CD4-positive, alpha-beta T cell treated with Interleukin-12 subunit alpha and Interleukin-12 subunit beta, for 1 hour (primary cell): ENCODE results near the gene TAF11L5.
"Not testable (repeated sequence)": the region's sequence is repeated elsewhere in the genome, so short reads cannot be mapped to it uniquely, and the experiment has no call there.

Source experiments
- DNase-seq: peaks from one replicate; pipeline ENCODE4 v3.0.0-alpha.2; 2020

The TAF11L5 gene

GRCh38 chr5:17524935-17525334, at the start of gene TAF11L5:
Gene TAF11L5, plus strand, starts transcription at chr5:17525235.
- DNase-seq = not testable (repeated sequence)

- DNase-seq = no peak
These were observed 48.0 kb upstream of the TAF11L5 start for GRCh38 chr5:17477043-17477442.

- no peak for DNase-seq
These were observed 47.3 kb upstream of the TAF11L5 start for GRCh38 chr5:17477573-17478265.

GRCh38 chr5:17481378-17481777, 43.7 kb upstream of the TAF11L5 start:
- no peak for DNase-seq

- no peak for DNase-seq
These were observed 42.2 kb upstream of the TAF11L5 start for GRCh38 chr5:17482790-17483189.

- not testable (repeated sequence) for DNase-seq
These were observed 38.4 kb upstream of the TAF11L5 start for GRCh38 chr5:17486464-17487173.

GRCh38 chr5:17487174-17487512, 37.9 kb upstream of the TAF11L5 start:
- DNase-seq = no peak

GRCh38 chr5:17491257-17491656, 33.8 kb upstream of the TAF11L5 start:
- DNase-seq = not testable (repeated sequence)

- DNase-seq = no peak
These were observed 32.3 kb upstream of the TAF11L5 start for GRCh38 chr5:17492770-17493169.

- DNase-seq = no peak
These were observed 27.6 kb upstream of the TAF11L5 start for GRCh38 chr5:17497446-17497845.

GRCh38 chr5:17497931-17498330, 27.1 kb upstream of the TAF11L5 start, which contains the start of gene TAF11L2:
Gene TAF11L2, plus strand, starts transcription at chr5:17498231.
- DNase-seq = not testable (repeated sequence)

- DNase-seq = no peak
These were observed 13.2 kb upstream of the TAF11L5 start for GRCh38 chr5:17511775-17512325.

GRCh38 chr5:17517526-17517925, 7.5 kb upstream of the TAF11L5 start:
- not testable (repeated sequence) for DNase-seq

GRCh38 chr5:17518067-17518466, 7.0 kb upstream of the TAF11L5 start, which contains the start of gene TAF11L3:
Gene TAF11L3, plus strand, starts transcription at chr5:17518367.
- not testable (repeated sequence) for DNase-seq

GRCh38 chr5:17519508-17519907, 5.5 kb upstream of the TAF11L5 start:
- not testable (repeated sequence) for DNase-seq

GRCh38 chr5:17521501-17521900, 3.5 kb upstream of the TAF11L5 start, which contains the start of gene TAF11L4:
Gene TAF11L4, plus strand, starts transcription at chr5:17521801.
- not testable (repeated sequence) for DNase-seq

- DNase-seq = peak; percentile 13
These were observed 1.5 kb downstream of the TAF11L5 start for GRCh38 chr5:17526504-17526903.

GRCh38 chr5:17528369-17528768, 3.3 kb downstream of the TAF11L5 start, which contains the start of gene TAF11L6:
Gene TAF11L6, plus strand, starts transcription at chr5:17528669.
- DNase-seq = not testable (repeated sequence)
